H9 (cell line): Measurements from ENCODE around the gene WDR88. TPM values are rescaled to one million over a fixed set of nuclear protein-coding genes. Genes with fewer than 3 reads are reported as not detected.

Source experiments
- DNase-seq: peaks from one replicate; pipeline ENCODE4 v3.0.0-alpha.2; 2017
- H2AFZ ChIP-seq: one replicate; pipeline ENCODE4 v1.6.1; 2013; ENCODE audit warnings: mild to moderate bottlenecking, low read length, control low read depth, moderate library complexity
- H2AK5ac ChIP-seq: 2 replicates; pipeline ENCODE4 v1.6.1; 2013; ENCODE audit warnings: low read length, control low read depth, mixed read lengths; ENCODE audit not compliant: insufficient read length
- H2BK120ac ChIP-seq: one replicate; pipeline ENCODE4 v1.6.1; 2013; ENCODE audit warnings: low read depth, mild to moderate bottlenecking, low read length, control low read depth, inconsistent platforms; ENCODE audit not compliant: poor library complexity, severe bottlenecking
- H2BK12ac ChIP-seq: 2 replicates; pipeline ENCODE4 v1.6.1; 2013; ENCODE audit warnings: low read length, control low read depth, mixed read lengths, low read depth; ENCODE audit not compliant: insufficient read length
- H2BK15ac ChIP-seq: 2 replicates; pipeline ENCODE4 v1.6.1; 2013; ENCODE audit warnings: low read depth, low read length, control low read depth
- H2BK20ac ChIP-seq: one replicate; pipeline ENCODE4 v1.6.1; 2013; ENCODE audit warnings: low read depth, mild to moderate bottlenecking, low read length, control low read depth, inconsistent platforms; ENCODE audit not compliant: poor library complexity, severe bottlenecking
- H2BK5ac ChIP-seq: 2 replicates; pipeline ENCODE4 v1.6.1; 2013; ENCODE audit warnings: low read length, control low read depth, mixed read lengths; ENCODE audit not compliant: insufficient read length
- H3K14ac ChIP-seq: 2 replicates; pipeline ENCODE4 v1.6.1; 2013; ENCODE audit warnings: low read length, control low read depth; ENCODE audit not compliant: insufficient read depth
- H3K18ac ChIP-seq: 2 replicates; pipeline ENCODE4 v1.6.1; 2013; ENCODE audit warnings: low read depth, mild to moderate bottlenecking, mixed read lengths, low read length, control low read depth; ENCODE audit not compliant: insufficient read length
- H3K23ac ChIP-seq: 2 replicates; pipeline ENCODE4 v1.6.1; 2013; ENCODE audit warnings: low read length, control low read depth, mixed read lengths, low read depth; ENCODE audit not compliant: insufficient read length
- H3K23me2 ChIP-seq: 2 replicates; pipeline ENCODE4 v1.6.1; 2013; ENCODE audit warnings: low read depth, mild to moderate bottlenecking, mixed read lengths, low read length, control low read depth; ENCODE audit not compliant: insufficient read length, poor library complexity, severe bottlenecking
- H3K27ac ChIP-seq: 2 replicates; pipeline ENCODE4 v1.5.1; 2013; ENCODE audit warnings: low read length, control low read depth, mixed read lengths, low read depth; ENCODE audit not compliant: insufficient read length
- H3K27me3 ChIP-seq: 2 replicates; pipeline ENCODE4 v1.6.1; 2013; ENCODE audit warnings: low read length, control low read depth, inconsistent platforms; ENCODE audit not compliant: insufficient read depth
- H3K4ac ChIP-seq: 2 replicates; pipeline ENCODE4 v1.6.1; 2013; ENCODE audit warnings: low read depth, mild to moderate bottlenecking, control low read depth, inconsistent platforms, low read length, moderate library complexity
- H3K4me1 ChIP-seq: 2 replicates; pipeline ENCODE4 v1.6.1; 2013; ENCODE audit warnings: low read length, control low read depth, inconsistent platforms; ENCODE audit not compliant: insufficient read depth
- H3K4me2 ChIP-seq: 2 replicates; pipeline ENCODE4 v1.6.1; 2013; ENCODE audit warnings: low read length, control low read depth, mixed read lengths; ENCODE audit not compliant: insufficient read length, insufficient read depth
- H3K56ac ChIP-seq: 2 replicates; pipeline ENCODE4 v1.6.1; 2013; ENCODE audit warnings: low read depth, mild to moderate bottlenecking, mixed read lengths, low read length, control low read depth; ENCODE audit not compliant: insufficient read length
- H3K79me1 ChIP-seq: 2 replicates; pipeline ENCODE4 v1.6.1; 2013; ENCODE audit warnings: low read depth, mild to moderate bottlenecking, moderate library complexity, low read length, control low read depth, inconsistent platforms; ENCODE audit not compliant: insufficient read depth, poor library complexity, severe bottlenecking
- H3K79me2 ChIP-seq: 2 replicates; pipeline ENCODE4 v1.6.1; 2013; ENCODE audit warnings: low read length, control low read depth, inconsistent platforms; ENCODE audit not compliant: insufficient read depth
- H3K9ac ChIP-seq: 2 replicates; pipeline ENCODE4 v1.6.1; 2013; ENCODE audit warnings: low read length, control low read depth, mixed read lengths; ENCODE audit not compliant: insufficient read length; ENCODE audit errors: extremely low read depth
- H3K9me3 ChIP-seq: one replicate; pipeline ENCODE4 v1.6.1; 2013; ENCODE audit warnings: low read depth, low read length, inconsistent platforms; ENCODE audit not compliant: control insufficient read depth
- H3T11ph ChIP-seq: one replicate; pipeline ENCODE4 v1.6.1; 2013; ENCODE audit warnings: mild to moderate bottlenecking, low read length, control low read depth, inconsistent platforms
- H4K20me1 ChIP-seq: one replicate; pipeline ENCODE4 v1.6.1; 2013; ENCODE audit not compliant: control insufficient read depth, insufficient read length, insufficient read depth
- H4K5ac ChIP-seq: 2 replicates; pipeline ENCODE4 v1.6.1; 2013; ENCODE audit warnings: low read depth, mild to moderate bottlenecking, mixed read lengths, low read length, control low read depth; ENCODE audit not compliant: insufficient read length
- H4K8ac ChIP-seq: replicated peaks from 2 replicates; pipeline ENCODE4 v1.6.1; 2013; ENCODE audit warnings: low read length, control low read depth, mixed read lengths, low read depth; ENCODE audit not compliant: insufficient read length
- H4K91ac ChIP-seq: 2 replicates; pipeline ENCODE4 v1.6.1; 2013; ENCODE audit warnings: low read depth, mild to moderate bottlenecking, moderate library complexity, mixed read lengths, low read length, control low read depth; ENCODE audit not compliant: insufficient read length
- H3K27ac Mint-ChIP-seq, 3 experiments: 2 replicates in 2 of 3; 3 replicates in 1 of 3; pipeline ENCODE4 v1.8.0; 2020 to 2021; ENCODE audit warnings: mixed read lengths in 3 of 3, mild to moderate bottlenecking in 1 of 3, moderate library complexity in 1 of 3
- H3K27me3 Mint-ChIP-seq: 2 replicates; pipeline ENCODE4 v1.8.0; 2021; ENCODE audit warnings: low read depth, mild to moderate bottlenecking, moderate library complexity, mixed read lengths
- H3K36me3 Mint-ChIP-seq, 3 experiments: 2 replicates in 2 of 3; 3 replicates in 1 of 3; pipeline ENCODE4 v1.8.0; 2020 to 2021; ENCODE audit warnings: low read depth in 3 of 3, mixed read lengths in 3 of 3; ENCODE audit not compliant: insufficient read depth in 1 of 3
- H3K4me1 Mint-ChIP-seq, 2 experiments: 2 replicates each; pipeline ENCODE4 v1.8.0; 2020; ENCODE audit warnings: mixed read lengths in 2 of 2
- H3K4me3 Mint-ChIP-seq, 2 experiments: 2 replicates in 1 of 2; 3 replicates in 1 of 2; pipeline ENCODE4 v1.8.0; 2020 to 2021; ENCODE audit warnings: mild to moderate bottlenecking in 2 of 2, mixed read lengths in 2 of 2, moderate library complexity in 1 of 2
- H3K9me3 Mint-ChIP-seq, 2 experiments: 2 replicates in 1 of 2; 3 replicates in 1 of 2; pipeline ENCODE4 v1.8.0; 2020; ENCODE audit warnings: mild to moderate bottlenecking in 2 of 2, mixed read lengths in 2 of 2, moderate library complexity in 1 of 2
- CTCF ChIP-seq: fragments of 200-600 bp; sonication (generic); conservative IDR thresholded peaks from 3 replicates; pipeline ENCODE4 v1.8.0; 2021; ENCODE audit warnings: antibody characterized with exemption, mild to moderate bottlenecking
- WGBS: extraction: QIAGEN DNeasy Blood & Tissue Kit; methylation state at CpG from one replicate; pipeline ENCODE4 v1.1.7; 2013; ENCODE audit warnings: missing lambda C conversion rate, low lambda C conversion rate, mixed read lengths; ENCODE audit not compliant: insufficient read length; ENCODE audit errors: extremely low coverage; 5-methylcytosine and 5-hydroxymethylcytosine counted together
- total RNA-seq: library from RNA; stranded (reverse); gene quantifications from 2 replicates; pipeline ENCODE4 v1.2.1, GENCODE V29; 2021

The WDR88 gene
- total RNA-seq, 1 experiment from 2014 or later: not detected

GRCh38 chr19:33219261-33219815, 87.4 kb downstream of the WDR88 start:
- Mint-ChIP-seq H3K27ac (no peak overlapping the region), H3K36me3 (no peaks in the 10 kb centered on the region), H3K27me3 (peaks cover 22% of the 10 kb centered on the region), H3K9me3 (no peaks in the 10 kb centered on the region), H3K4me3 (no peak overlapping the region), H3K4me1 (peaks cover 8 to 16% of the 10 kb centered on the region in 2 experiments)
- no peak overlapping the region for H3K56ac ChIP-seq
- no peaks in the 10 kb centered on the region for H3K9me3 ChIP-seq
- no CpG with 5 or more reads among the region's 12 CpGs for WGBS
- 0 out of 2 replicates have a peak, but pooled peaks cover 3% of the 10 kb centered on the region for H3K27me3 ChIP-seq
- no peak overlapping the region for H3K23ac ChIP-seq
- H3K9ac ChIP-seq: no peak overlapping the region
- no peak overlapping the region for H4K91ac ChIP-seq
- H3K27ac ChIP-seq: no peak overlapping the region
- H4K5ac ChIP-seq: no peak overlapping the region
- H2BK12ac ChIP-seq: no peak overlapping the region
- H3T11ph ChIP-seq: no peak overlapping the region
- H3K4me2 ChIP-seq: no peak overlapping the region
- H3K4ac ChIP-seq: no peak overlapping the region
- no peak overlapping the region for H4K8ac ChIP-seq
- no peak overlapping the region for H2AK5ac ChIP-seq
- H2BK5ac ChIP-seq: no peak overlapping the region
- H3K14ac ChIP-seq: no peak overlapping the region
- H2BK120ac ChIP-seq: no peak overlapping the region
- no peaks in the 10 kb centered on the region for H4K20me1 ChIP-seq
- no peak overlapping the region for H3K18ac ChIP-seq
- no peak overlapping the region for H2BK15ac ChIP-seq
- no peaks in the 10 kb centered on the region for H3K79me1 ChIP-seq
- no peak overlapping the region for H2BK20ac ChIP-seq
- H3K79me2 ChIP-seq: no peaks in the 10 kb centered on the region
- DNase-seq: peak; percentile 63
- H3K23me2 ChIP-seq: no peaks in the 10 kb centered on the region
- H2AFZ ChIP-seq: no peak overlapping the region
- no peaks in the 10 kb centered on the region for H3K4me1 ChIP-seq
- TF ChIP-seq CTCF: peak; percentile 67
